Renal cortical epithelial cell (primary cell): Measurements from ENCODE around the gene ISL2. TPM values are rescaled to one million over a fixed set of nuclear protein-coding genes. Genes with fewer than 3 reads are reported as not detected.
A peak's percentile ranks its signal among the peaks of the same experiment; 100 is the strongest.

Experiments
- DNase-seq: peaks from one replicate; pipeline ENCODE4 v3.0.0-alpha.2; 2011; ENCODE audit warnings: low read depth
- total RNA-seq: library from RNA; depleted of rRNA; stranded (reverse); fragments of >200 nt; gene quantifications from 2 replicates; pipeline ENCODE4 v1.2.3, GENCODE V29; 2014

ISL2 gene
- total RNA-seq, 1 donor from 2014 or later = 0.05 TPM

- DNase-seq = no peak
These were observed 9.1 kb upstream of the ISL2 start for GRCh38 chr15:76327191-76328105.

DNA sequence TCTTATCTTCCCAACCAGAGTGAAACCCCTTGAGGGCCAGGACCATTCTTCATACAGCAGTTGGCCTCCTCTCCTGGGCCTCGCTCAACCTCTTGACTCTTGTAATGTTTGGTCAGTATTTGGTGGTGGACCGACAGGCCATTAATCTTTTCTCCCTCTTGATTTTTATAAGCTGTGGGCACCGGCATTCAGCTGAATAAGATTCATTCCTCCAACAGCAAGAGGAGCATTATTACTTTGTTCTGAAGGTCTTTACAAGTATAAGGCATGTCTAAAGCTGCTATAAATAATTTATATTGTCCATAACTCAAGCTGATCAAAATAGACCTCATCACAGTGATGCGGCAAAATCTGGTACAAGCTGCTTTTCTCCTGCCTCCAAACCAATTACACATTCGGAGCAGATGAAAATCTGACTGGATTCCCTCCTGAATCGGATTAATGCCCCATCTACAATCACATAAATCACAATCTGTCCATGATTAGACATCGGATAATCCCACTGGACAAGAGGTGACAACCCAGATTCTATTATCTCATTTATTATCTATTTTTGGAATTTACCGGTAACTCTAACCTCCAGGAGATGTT lies 8.4 kb upstream of the ISL2 start:
- DNase-seq = no peak

- peak; percentile 64 for DNase-seq
These were observed 7.6 kb upstream of the ISL2 start for GRCh38 chr15:76328958-76329357.

GRCh38 chr15:76330080-76330680 lies 6.4 kb upstream of the ISL2 start:
- peak; percentile 34 for DNase-seq

DNA sequence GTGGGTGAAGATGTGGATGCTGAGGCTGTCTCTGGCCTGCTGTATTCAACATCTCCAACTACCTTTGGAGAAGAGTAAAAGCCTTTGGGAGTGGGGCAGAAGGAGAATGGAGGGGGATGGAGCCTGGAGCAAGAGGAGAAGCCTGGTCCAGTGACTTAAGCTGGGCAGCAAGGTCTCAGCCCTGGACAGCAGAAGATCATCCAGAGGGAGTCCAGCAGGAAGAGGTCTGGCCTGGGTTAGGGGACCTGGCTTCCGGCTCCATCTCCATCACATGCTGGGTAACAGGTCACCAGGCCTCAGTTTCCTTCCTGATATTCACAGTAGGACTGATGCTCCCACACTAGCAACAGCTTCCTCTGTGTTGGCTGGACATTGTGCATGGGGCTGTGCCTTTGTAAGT lies 3.8 kb upstream of the ISL2 start:
- DNase-seq = no peak

DNA sequence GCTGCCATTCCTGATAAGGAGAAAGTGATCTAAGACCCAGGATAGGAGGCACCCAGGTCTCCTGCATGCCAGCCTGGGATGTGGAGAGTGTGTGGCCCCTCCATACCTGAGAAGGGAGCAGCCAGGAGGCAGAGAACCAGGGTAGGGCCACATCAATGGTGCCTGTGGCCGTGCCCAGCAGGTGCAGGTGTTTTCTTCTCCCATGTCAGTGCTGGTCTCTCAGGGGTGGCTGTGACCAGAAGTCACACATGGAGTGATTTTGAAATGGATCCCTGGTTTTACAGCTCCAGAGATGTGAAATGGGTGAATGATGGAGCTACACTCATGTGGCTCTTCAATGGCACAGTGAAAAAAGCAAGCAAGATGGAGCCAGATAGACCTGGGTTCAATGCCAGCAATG lies 3.3 kb upstream of the ISL2 start:
- DNase-seq = no peak

DNA sequence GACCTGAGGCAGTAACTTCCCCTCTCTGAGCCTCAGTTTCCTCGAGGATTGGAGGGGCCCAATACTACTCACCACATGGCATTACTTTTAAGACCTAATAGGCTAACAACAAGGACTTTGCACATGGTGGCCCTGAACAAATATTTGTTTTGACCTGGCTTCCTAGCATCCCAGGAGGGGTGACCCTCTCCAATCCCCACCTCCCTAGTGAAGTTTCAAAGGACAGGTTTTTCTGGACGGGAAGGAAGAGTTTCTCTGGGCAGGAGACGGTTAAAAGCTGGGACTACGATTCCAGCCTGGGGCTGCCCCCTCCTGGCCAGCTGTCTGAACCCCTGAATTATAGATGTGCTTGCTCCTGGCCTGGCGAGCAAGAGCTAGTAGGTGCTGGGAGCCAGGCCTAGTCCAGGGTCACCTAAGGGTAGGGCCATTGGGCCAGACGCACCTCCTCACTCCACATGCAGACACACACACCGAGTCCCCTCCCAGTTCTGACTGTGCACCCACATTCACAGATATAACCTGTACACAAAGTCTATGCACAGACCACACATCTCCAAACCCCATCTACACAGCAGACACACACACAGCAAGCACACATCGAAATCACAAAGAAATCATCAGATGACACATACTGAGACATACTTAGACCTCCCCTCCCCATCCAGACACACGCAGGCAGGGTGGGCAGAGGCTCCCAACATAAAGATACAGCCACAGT lies 2.7 kb upstream of the ISL2 start:
- no peak for DNase-seq

DNA sequence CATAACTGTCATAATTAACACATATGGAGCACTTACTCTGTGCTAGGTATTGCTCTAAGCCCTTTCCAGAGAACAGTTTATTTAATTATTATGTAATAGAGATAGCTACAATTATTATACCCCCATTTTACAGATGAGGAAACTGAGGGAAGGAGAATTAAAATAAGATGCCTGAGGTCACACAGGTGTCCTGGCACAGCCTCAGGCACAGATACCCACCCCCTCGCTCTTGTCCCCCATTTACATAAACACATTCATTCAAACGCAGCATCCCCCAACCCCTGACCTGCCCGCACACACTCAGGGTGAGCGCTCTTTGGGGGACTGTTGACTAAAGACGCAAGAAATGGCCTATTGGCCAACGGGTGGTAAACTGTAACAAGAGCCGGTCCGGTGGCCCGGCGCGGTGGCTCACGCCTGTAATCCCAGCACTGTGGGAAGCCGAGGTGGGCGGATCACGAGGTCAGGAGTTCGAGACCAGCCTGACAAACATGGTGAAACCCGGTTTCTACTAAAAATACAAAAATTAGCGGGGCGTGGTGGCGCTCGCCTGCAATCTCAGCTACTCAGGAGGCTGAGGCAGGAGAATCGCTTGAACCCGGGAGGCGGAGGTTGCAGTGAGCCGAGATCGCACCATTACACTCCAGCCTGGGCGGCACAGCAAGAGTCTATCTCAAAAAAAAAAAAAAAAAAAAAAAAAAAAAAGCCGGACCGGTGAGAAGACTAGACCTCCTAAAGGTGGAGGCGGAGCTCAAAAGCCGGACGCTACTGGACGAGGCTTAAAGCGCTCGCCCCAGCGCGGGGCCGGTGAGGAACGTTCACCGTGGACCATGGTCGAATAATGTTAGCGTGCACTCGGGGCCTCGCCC lies 1.9 kb upstream of the ISL2 start:
- DNase-seq = no peak

GRCh38 chr15:76335307-76336253 lies 993 bp upstream of the ISL2 start:
- no peak for DNase-seq

DNA sequence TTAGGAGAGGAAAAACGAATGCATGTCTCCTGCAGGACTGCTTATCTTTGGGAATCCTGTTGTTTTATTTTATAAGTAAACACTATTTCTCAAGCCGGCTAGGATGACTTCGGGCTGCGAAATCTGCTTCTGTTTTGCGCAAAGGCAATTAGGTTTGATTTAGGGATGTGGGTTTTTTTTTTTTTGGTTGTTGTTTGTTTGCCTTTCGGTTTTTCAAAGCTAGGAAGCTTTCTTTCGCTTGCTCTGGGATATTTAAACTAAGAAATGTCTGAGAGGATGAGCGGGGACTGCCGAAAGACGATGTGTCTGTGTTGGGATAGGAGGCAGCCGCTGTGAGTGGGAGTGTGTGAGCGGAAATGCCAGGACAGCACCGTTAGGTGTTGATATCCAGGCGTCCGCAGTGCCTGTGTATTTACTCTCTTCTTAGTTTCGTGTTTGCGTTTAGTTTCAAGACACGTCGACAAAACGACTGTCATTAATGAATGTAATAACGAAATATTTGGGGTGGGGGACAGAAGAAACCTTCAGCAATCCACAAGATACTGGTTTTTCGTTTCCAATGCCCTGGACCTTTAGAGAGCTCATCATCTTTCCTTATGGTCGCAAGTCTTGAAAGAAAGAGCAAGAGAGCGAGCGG lies 604 bp downstream of the ISL2 start:
- DNase-seq = no peak

DNA sequence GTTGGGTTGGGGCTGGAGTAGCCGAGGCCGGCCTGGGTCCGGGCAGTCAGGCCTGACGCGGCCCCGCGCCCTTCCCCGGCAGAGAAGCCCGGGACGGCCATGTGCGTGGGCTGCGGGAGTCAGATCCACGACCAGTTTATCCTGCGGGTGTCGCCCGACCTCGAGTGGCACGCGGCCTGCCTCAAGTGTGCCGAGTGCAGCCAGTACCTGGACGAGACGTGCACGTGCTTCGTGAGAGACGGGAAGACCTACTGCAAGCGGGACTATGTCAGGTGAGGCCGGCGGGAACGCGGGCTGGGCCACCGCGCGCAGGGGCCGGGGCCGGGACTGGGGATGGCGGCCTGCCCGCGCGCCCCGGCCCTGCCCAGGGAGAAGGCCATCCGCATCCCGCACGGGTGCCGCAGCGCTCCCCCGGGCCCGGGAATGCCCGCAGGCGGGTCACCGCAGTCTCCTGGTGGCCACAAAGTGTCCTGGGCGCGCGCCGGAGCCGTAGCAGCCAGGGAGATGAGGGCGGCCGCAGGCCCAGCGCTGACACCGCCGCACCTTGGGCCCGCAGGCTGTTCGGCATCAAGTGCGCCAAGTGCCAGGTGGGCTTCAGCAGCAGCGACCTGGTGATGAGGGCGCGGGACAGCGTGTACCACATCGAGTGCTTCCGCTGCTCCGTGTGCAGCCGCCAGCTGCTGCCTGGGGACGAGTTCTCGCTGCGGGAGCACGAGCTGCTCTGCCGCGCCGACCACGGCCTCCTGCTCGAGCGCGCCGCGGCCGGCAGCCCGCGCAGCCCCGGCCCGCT lies 1.3 kb downstream of the ISL2 start:
- no peak for DNase-seq

DNA sequence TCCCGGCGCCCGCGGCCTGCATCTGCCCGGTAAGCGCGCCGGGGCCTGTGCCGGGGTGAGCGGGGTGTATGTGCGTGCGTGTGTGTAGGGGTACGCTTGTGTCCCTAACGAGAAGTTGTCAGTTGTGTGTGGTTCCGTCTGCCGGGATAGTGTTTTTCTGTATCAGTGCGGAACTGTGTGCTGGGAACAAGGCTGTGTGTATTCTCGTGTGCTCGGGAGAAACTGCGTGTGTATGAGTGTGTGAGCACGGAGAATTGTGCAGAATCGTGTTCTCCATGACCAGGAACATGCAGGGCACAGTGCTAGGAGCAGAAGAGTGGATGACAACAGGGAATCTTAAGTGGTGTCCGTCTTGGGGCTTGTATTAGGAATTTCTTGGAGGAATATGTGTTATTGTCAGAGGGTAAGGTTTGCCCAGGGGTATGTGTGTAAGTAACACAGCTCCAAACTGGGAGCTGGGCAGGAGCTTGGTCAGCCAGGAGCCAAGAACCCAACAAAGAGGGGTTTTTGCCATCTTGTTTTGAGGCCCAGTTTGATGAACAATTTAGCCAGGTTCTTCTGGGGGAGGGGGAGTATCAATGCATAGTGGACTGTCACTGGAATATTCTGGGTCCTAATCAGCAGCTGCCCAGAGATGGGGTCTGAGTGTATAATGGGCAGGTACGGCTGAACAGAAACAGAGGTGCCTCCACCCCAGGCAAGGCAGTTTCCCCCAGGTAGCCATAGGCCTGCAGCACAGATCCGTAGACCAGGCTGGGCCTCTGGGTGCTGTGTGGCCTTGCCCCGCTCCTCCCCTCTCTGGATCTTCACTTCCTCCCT lies 2.1 kb downstream of the ISL2 start:
- DNase-seq = no peak

DNA sequence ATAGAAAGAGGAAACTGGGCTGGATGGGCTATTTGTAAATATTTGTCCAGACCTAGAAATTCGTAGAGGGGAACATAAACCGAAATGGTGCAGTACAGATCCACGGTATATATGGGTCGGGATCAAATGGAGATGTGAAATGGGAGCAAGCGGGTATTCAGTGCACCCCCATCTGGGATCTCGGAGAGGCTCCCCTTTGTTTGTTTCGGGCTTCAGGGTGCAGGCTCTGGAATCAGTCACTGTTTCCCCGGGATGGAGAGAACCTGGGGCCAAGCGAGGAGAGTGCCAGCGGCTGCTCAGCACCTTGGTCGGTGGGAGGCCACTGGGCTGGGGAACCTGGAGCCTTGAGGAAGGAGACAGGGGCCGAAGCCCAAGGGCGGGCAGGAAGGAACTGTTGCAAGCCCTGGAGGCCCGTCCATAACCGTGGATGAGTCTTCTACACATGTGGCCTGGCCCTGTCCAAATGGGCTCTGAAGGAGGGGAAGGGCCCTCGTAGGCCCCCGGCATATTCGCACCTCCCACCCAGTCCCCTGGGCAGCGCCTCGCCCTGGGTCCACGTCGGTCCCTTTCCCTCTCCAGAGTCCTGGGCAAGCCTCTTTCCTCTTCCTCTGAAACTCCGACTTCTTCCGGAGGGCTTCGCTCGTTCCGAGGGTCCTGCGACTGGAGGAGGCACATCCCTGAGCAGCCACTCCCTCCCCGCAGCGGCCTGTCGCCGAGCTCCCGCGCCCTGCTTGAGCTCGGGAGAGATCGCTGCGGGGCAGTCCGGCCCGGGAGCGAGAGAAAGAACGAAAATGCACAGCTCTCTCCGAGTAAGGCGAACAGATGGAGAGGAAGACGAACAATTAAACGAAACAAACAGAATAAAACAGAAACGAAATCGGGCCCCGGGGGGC lies 3.0 kb downstream of the ISL2 start:
- DNase-seq = no peak

DNA sequence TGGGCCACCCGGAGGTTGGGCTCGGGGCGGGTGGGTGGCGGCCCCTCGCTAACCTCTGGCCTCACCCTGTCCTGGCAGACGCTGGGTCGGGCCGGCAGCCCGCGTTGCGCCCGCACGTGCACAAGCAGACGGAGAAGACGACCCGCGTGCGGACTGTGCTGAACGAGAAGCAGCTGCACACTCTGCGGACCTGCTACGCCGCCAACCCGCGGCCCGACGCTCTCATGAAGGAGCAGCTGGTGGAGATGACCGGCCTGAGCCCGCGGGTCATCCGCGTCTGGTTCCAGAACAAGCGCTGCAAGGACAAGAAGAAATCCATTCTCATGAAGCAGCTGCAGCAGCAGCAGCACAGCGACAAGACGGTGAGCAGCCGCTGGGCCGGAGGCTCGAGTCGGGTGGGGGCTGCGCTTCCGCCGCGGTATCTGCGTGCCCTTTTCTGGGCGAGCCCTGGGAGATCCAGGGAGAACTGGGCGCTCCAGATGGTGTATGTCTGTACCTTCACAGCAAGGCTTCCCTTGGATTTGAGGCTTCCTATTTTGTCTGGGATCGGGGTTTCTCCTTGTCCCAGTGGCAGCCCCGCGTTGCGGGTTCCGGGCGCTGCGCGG lies 3.7 kb downstream of the ISL2 start:
- DNase-seq = no peak

- DNase-seq = no peak
These were observed 4.3 kb downstream of the ISL2 start for GRCh38 chr15:76340803-76341365.

- no peak for DNase-seq
These were observed 4.9 kb downstream of the ISL2 start for GRCh38 chr15:76341366-76342057.
